CD4-positive, alpha-beta memory T cell (primary cell): ENCODE measurements around the gene TTC29. TPM values are rescaled to one million over a fixed set of nuclear protein-coding genes. Genes with fewer than 3 reads are reported as not detected.
"Not testable (repeated sequence)": the region's sequence is repeated elsewhere in the genome, so short reads cannot be mapped to it uniquely, and the experiment has no call there.

ENCODE experiments used
- CTCF ChIA-PET: fragments of 350-600 bp; sonication (Branson Sonifier 250); formaldehyde crosslinking; loops from one replicate; lab custom pipeline; 2021; ENCODE audit warnings: inconsistent platforms; ENCODE audit not compliant: partially characterized antibody; lab: Charles Lee
- POLR2A ChIA-PET: fragments of 350-600 bp; sonication (Branson Sonifier 250); formaldehyde crosslinking; loops from one replicate; lab custom pipeline; 2021; ENCODE audit not compliant: partially characterized antibody; lab: Charles Lee
- DNase-seq, 5 donors: peaks; one replicate each; pipeline versions ENCODE4 v3.0.0 to v3.0.0-alpha.2; 2020 to 2022; ENCODE audit warnings: mixed read lengths in 1 of 5
- H3K27ac ChIP-seq: one replicate; pipeline ENCODE4 v1.7.0; 2013; ENCODE audit warnings: low read depth, low read length
- H3K27me3 ChIP-seq: 2 replicates; pipeline ENCODE4 v1.7.0; 2013; ENCODE audit warnings: mild to moderate bottlenecking, low read length, moderate library complexity; ENCODE audit not compliant: insufficient read depth
- H3K36me3 ChIP-seq: 2 replicates; pipeline ENCODE4 v1.7.0; 2013; ENCODE audit warnings: mild to moderate bottlenecking, low read length, moderate library complexity; ENCODE audit not compliant: insufficient read depth
- H3K4me1 ChIP-seq: 2 replicates; pipeline ENCODE4 v1.7.0; 2013; ENCODE audit warnings: mild to moderate bottlenecking, low read length, moderate library complexity; ENCODE audit not compliant: insufficient read depth
- H3K4me3 ChIP-seq, 2 donors: one replicate each; pipeline ENCODE4 v1.7.0; 2013; ENCODE audit warnings: low read length in 2 of 2, mild to moderate bottlenecking in 1 of 2
- H3K9me3 ChIP-seq, 2 donors: one replicate each; pipeline ENCODE4 v1.7.0; 2013; ENCODE audit warnings: low read length in 2 of 2, control low read depth in 1 of 2; ENCODE audit not compliant: control insufficient read depth in 1 of 2
- H3K27ac Mint-ChIP-seq, 7 donors: one replicate each; pipeline ENCODE4 v1.8.0; 2020 to 2021; ENCODE audit warnings: mixed read lengths in 7 of 7, mild to moderate bottlenecking in 6 of 7, inconsistent platforms in 3 of 7, moderate library complexity in 3 of 7
- H3K27me3 Mint-ChIP-seq, 2 donors: one replicate each; pipeline ENCODE4 v1.8.0; 2020 to 2021; ENCODE audit warnings: mixed read lengths in 2 of 2
- H3K36me3 Mint-ChIP-seq, 2 donors: one replicate each; pipeline ENCODE4 v1.8.0; 2020 to 2021; ENCODE audit warnings: mixed read lengths in 2 of 2, inconsistent platforms in 1 of 2, mild to moderate bottlenecking in 1 of 2
- H3K4me1 Mint-ChIP-seq, 4 donors: one replicate each; pipeline ENCODE4 v1.8.0; 2020 to 2021; ENCODE audit warnings: mixed read lengths in 4 of 4, mild to moderate bottlenecking in 1 of 4
- H3K4me3 Mint-ChIP-seq, 8 donors: one replicate each; pipeline ENCODE4 v1.8.0; 2020 to 2021; ENCODE audit warnings: mixed read lengths in 8 of 8, mild to moderate bottlenecking in 7 of 8, moderate library complexity in 6 of 8, inconsistent platforms in 3 of 8
- H3K9me3 Mint-ChIP-seq, 8 donors: one replicate each; pipeline ENCODE4 v1.8.0; 2020 to 2021; ENCODE audit warnings: mixed read lengths in 8 of 8, mild to moderate bottlenecking in 5 of 8, inconsistent platforms in 3 of 8, moderate library complexity in 1 of 8
- intact Hi-C: fragments of 100-400 bp; cut with micrococcal nuclease; formaldehyde crosslinking; loops from one replicate; pipeline ENCODE4 v1.15.1; 2023
- polyA plus RNA-seq, 2 donors: library from polyadenylated mRNA; unstranded; fragments of 300-500 nt; fragmentation: Illumina TruSeq; gene quantifications; one replicate each; pipeline ENCODE4 v1.2.3, GENCODE V29; 2021
- total RNA-seq, 2 experiments: library from RNA; stranded (reverse); gene quantifications; one replicate each; pipeline ENCODE4 v1.2.3, GENCODE V29; 2021

TTC29 gene
- total and polyA plus RNA-seq, 4 experiments from 2014 or later = not detected

GRCh38 chr4:146739182-146739581, 206.5 kb downstream of the TTC29 start:
- H3K4me1 Mint-ChIP-seq = no peaks in the 10 kb centered on the region
- DNase-seq = no peak
- H3K9me3 Mint-ChIP-seq = peaks cover 0 to 6% (median 0%) of the 10 kb centered on the region in 8 donors
- H3K27me3 Mint-ChIP-seq = no peaks in the 10 kb centered on the region
- no peak overlapping the region for H3K4me3 ChIP-seq
- ChIA-PET POLR2A (no interaction called here), CTCF (no interaction called here)
- H3K27me3 ChIP-seq = no peaks in the 10 kb centered on the region
- no peak overlapping the region for H3K27ac Mint-ChIP-seq
- H3K27ac ChIP-seq = no peak overlapping the region
- H3K36me3 ChIP-seq = no peaks in the 10 kb centered on the region
- intact Hi-C loops = no loop called here
- H3K9me3 ChIP-seq = no peaks in the 10 kb centered on the region
- H3K36me3 Mint-ChIP-seq = no peaks in the 10 kb centered on the region
- H3K4me3 Mint-ChIP-seq = no peak overlapping the region
- no peaks in the 10 kb centered on the region for H3K4me1 ChIP-seq

GRCh38 chr4:146723519-146723918, 222.1 kb downstream of the TTC29 start:
- DNase-seq, H3K27me3 ChIP-seq, intact Hi-C loops, POLR2A ChIA-PET, H3K27me3 Mint-ChIP-seq, CTCF ChIA-PET, H3K4me3 ChIP-seq, H3K36me3 Mint-ChIP-seq, H3K27ac Mint-ChIP-seq, H3K9me3 ChIP-seq, H3K9me3 Mint-ChIP-seq, H3K4me1 Mint-ChIP-seq, H3K36me3 ChIP-seq, H3K27ac ChIP-seq, H3K4me3 Mint-ChIP-seq, H3K4me1 ChIP-seq: not testable (repeated sequence)

GRCh38 chr4:146709956-146710355, 235.7 kb downstream of the TTC29 start:
- Histone ChIP-seq H3K9me3 (no peaks in the 10 kb centered on the region), H3K27ac (no peak overlapping the region), H3K4me3 (no peak overlapping the region), H3K36me3 (no peaks in the 10 kb centered on the region), H3K27me3 (no peaks in the 10 kb centered on the region), H3K4me1 (no peaks in the 10 kb centered on the region)
- no peaks in the 10 kb centered on the region for H3K4me1 Mint-ChIP-seq
- intact Hi-C loops = no loop called here
- H3K36me3 Mint-ChIP-seq = no peaks in the 10 kb centered on the region
- POLR2A ChIA-PET = no interaction called here
- peaks cover 0 to 1% of the 10 kb centered on the region in 2 donors for H3K27me3 Mint-ChIP-seq
- DNase-seq = no peak
- peaks cover 0 to 5% (median 0%) of the 10 kb centered on the region in 8 donors for H3K9me3 Mint-ChIP-seq
- no peak overlapping the region for H3K27ac Mint-ChIP-seq
- CTCF ChIA-PET = interaction anchor here (1.6 kb wide), 1 partner anchor 10 kb away, joined by 5 read pairs; no protein-coding TSS in a partner anchor
- no peak overlapping the region for H3K4me3 Mint-ChIP-seq

- no peak overlapping the region for H3K27ac Mint-ChIP-seq
- intact Hi-C loops = no loop called here
- POLR2A ChIA-PET = no interaction called here
- Histone ChIP-seq H3K27ac (no peak overlapping the region), H3K4me1 (no peaks in the 10 kb centered on the region), H3K9me3 (no peaks in the 10 kb centered on the region), H3K4me3 (no peak overlapping the region), H3K27me3 (no peaks in the 10 kb centered on the region), H3K36me3 (no peaks in the 10 kb centered on the region)
- H3K27me3 Mint-ChIP-seq = peaks cover 1 to 2% of the 10 kb centered on the region in 2 donors
- no peaks in the 10 kb centered on the region for H3K36me3 Mint-ChIP-seq
- peaks cover 0 to 3% (median 0%) of the 10 kb centered on the region in 8 donors for H3K9me3 Mint-ChIP-seq
- no peaks in the 10 kb centered on the region for H3K4me1 Mint-ChIP-seq
- H3K4me3 Mint-ChIP-seq = no peak overlapping the region
- no peak for DNase-seq
- CTCF ChIA-PET = interaction anchor here (1.7 kb wide), 1 partner anchor 11 kb away, joined by 5 read pairs; no protein-coding TSS in a partner anchor
Measured at GRCh38 chr4:146699910-146700309, 245.8 kb downstream of the TTC29 start.

- H3K9me3 Mint-ChIP-seq = peaks cover 0 to 11% (median 3%) of the 10 kb centered on the region in 8 donors
- Histone ChIP-seq H3K4me1 (no peaks in the 10 kb centered on the region), H3K27ac (no peak overlapping the region), H3K4me3 (no peak overlapping the region), H3K36me3 (no peaks in the 10 kb centered on the region), H3K9me3 (no peaks in the 10 kb centered on the region), H3K27me3 (no peaks in the 10 kb centered on the region)
- H3K4me3 Mint-ChIP-seq = no peak overlapping the region
- peaks cover 1 to 2% of the 10 kb centered on the region in 2 donors for H3K27me3 Mint-ChIP-seq
- DNase-seq = no peak
- ChIA-PET POLR2A (no interaction called here), CTCF (no interaction called here)
- intact Hi-C loops = no loop called here
- H3K36me3 Mint-ChIP-seq = no peaks in the 10 kb centered on the region
- H3K4me1 Mint-ChIP-seq = no peaks in the 10 kb centered on the region
- no peak overlapping the region for H3K27ac Mint-ChIP-seq
Measured at GRCh38 chr4:146674829-146675570, 270.7 kb downstream of the TTC29 start.

GRCh38 chr4:146663968-146664311, 281.7 kb downstream of the TTC29 start:
- CTCF ChIA-PET, H3K4me1 Mint-ChIP-seq, H3K36me3 Mint-ChIP-seq, H3K4me1 ChIP-seq, intact Hi-C loops, H3K4me3 ChIP-seq, H3K4me3 Mint-ChIP-seq, H3K9me3 Mint-ChIP-seq, DNase-seq, H3K27me3 ChIP-seq, H3K36me3 ChIP-seq, H3K27me3 Mint-ChIP-seq, POLR2A ChIA-PET, H3K9me3 ChIP-seq, H3K27ac Mint-ChIP-seq, H3K27ac ChIP-seq: not testable (repeated sequence)

GRCh38 chr4:146661367-146661766, 284.3 kb downstream of the TTC29 start:
- H3K4me3 Mint-ChIP-seq = no peak overlapping the region
- no peaks in the 10 kb centered on the region for H3K9me3 ChIP-seq
- H3K36me3 Mint-ChIP-seq = peaks cover 0 to 3% of the 10 kb centered on the region in 2 donors
- intact Hi-C loops = no loop called here
- ChIA-PET POLR2A (no interaction called here), CTCF (no interaction called here)
- no peaks in the 10 kb centered on the region for H3K36me3 ChIP-seq
- no peak overlapping the region for H3K4me3 ChIP-seq
- no peaks in the 10 kb centered on the region for H3K4me1 ChIP-seq
- no peak for DNase-seq
- H3K4me1 Mint-ChIP-seq = no peaks in the 10 kb centered on the region
- H3K27me3 Mint-ChIP-seq = peaks cover 8 to 19% of the 10 kb centered on the region in 2 donors
- peaks cover 6% of the 10 kb centered on the region for H3K27me3 ChIP-seq
- H3K27ac Mint-ChIP-seq = no peak overlapping the region
- H3K9me3 Mint-ChIP-seq = peaks cover 0 to 7% (median 5%) of the 10 kb centered on the region in 8 donors
- H3K27ac ChIP-seq = no peak overlapping the region
